ENCODE data around the gene ZNF638. TPM values are rescaled to one million over a fixed set of nuclear protein-coding genes. Genes with fewer than 3 reads are reported as not detected.

The ZNF638 gene
- total RNA-seq, 1 donor from 2014 or later, result 97.1 TPM

GRCh38 chr2:71462641-71463341, 131.2 kb downstream of the ZNF638 start:
- H3K4me1 ChIP-seq, result peaks cover 96% of the 10 kb centered on the region

DNA sequence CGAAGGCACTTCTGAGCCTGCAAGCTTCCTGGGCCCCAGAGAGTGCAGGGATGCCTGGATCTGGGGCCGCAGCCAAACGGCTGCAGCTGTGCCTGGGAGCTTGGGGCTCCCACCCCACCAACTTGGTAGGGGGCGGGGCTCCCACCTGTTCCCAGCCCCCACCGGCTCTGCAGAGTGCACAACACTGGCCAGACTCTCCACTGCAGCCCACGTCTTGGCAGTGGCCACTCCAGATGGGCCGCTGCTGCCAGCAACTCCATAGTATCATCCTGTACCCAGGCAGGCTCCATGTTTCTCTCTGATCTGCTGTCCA, 131.7 kb downstream of the ZNF638 start:
- TF ChIP-seq, protein P1, sequence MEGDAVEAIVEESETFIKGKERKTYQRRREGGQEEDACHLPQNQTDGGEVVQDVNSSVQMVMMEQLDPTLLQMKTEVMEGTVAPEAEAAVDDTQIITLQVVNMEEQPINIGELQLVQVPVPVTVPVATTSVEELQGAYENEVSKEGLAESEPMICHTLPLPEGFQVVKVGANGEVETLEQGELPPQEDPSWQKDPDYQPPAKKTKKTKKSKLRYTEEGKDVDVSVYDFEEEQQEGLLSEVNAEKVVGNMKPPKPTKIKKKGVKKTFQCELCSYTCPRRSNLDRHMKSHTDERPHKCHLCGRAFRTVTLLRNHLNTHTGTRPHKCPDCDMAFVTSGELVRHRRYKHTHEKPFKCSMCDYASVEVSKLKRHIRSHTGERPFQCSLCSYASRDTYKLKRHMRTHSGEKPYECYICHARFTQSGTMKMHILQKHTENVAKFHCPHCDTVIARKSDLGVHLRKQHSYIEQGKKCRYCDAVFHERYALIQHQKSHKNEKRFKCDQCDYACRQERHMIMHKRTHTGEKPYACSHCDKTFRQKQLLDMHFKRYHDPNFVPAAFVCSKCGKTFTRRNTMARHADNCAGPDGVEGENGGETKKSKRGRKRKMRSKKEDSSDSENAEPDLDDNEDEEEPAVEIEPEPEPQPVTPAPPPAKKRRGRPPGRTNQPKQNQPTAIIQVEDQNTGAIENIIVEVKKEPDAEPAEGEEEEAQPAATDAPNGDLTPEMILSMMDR (IDR thresholded peaks at IDR 0.05; ENCODE audit: borderline replicate concordance), result no peak
- H3K27ac ChIP-seq (replicated peaks), result no peak overlapping the region
- H3K27me3 ChIP-seq (ENCODE audit: low read depth), result no peaks in the 10 kb centered on the region
- DNase-seq, result no peak
- peaks cover 96% of the 10 kb centered on the region for H3K4me1 ChIP-seq
- H3K9me3 ChIP-seq (replicated peaks), result no peaks in the 10 kb centered on the region
- H3K4me3 ChIP-seq, result no peak overlapping the region
- intact Hi-C loops (cut with micrococcal nuclease), result loop anchor here (5.0 kb wide), 1 partner anchor 44 kb away; no protein-coding TSS in a partner anchor
- no peaks in the 10 kb centered on the region for H3K36me3 ChIP-seq

More at GRCh38 chr2:71462641-71463341, 131.2 kb downstream of the ZNF638 start:
- DNase-seq, result no peak
- intact Hi-C loops (cut with micrococcal nuclease), result loop anchor here (5.0 kb wide), 1 partner anchor 45 kb away; no protein-coding TSS in a partner anchor
- Histone ChIP-seq H3K9me3 (replicated peaks) (no peaks in the 10 kb centered on the region), H3K27me3 (ENCODE audit: low read depth) (no peaks in the 10 kb centered on the region), H3K27ac (replicated peaks) (no peak overlapping the region), H3K36me3 (no peaks in the 10 kb centered on the region), H3K4me3 (no peak overlapping the region)
- TF ChIP-seq, protein P1 (IDR thresholded peaks at IDR 0.05; ENCODE audit: borderline replicate concordance), result no peak

DNA sequence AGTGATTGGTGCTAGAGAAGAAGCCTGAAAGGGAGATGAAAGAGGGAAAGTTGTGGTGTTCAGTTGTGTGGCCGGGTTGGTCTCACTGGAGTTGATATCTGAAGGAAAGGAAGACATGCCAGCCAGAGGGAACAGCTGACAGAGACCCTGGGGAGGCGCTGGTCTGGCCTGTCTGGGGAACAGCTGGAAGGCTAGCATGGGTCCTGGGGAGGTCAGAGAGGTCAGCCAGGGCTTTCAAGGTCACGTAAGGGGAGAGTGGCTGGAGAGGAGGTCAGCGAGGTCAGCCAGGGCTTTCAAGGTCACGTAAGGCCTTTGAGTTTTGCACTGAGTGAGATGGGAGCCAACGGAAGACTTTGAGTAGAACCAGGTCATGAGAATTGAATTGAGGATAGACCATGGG, 132.8 kb downstream of the ZNF638 start:
- intact Hi-C loops (cut with micrococcal nuclease), result loop anchor here (5.0 kb wide), 1 partner anchor 43 kb away; no protein-coding TSS in a partner anchor
- Histone ChIP-seq H3K4me3 (no peak overlapping the region), H3K9me3 (replicated peaks) (no peaks in the 10 kb centered on the region), H3K27me3 (ENCODE audit: low read depth) (no peaks in the 10 kb centered on the region), H3K36me3 (no peaks in the 10 kb centered on the region), H3K27ac (replicated peaks) (no peak overlapping the region), H3K4me1 (peaks cover 96% of the 10 kb centered on the region)
- TF ChIP-seq, protein P1 (IDR thresholded peaks at IDR 0.05; ENCODE audit: borderline replicate concordance), result no peak
- no peak for DNase-seq

DNA sequence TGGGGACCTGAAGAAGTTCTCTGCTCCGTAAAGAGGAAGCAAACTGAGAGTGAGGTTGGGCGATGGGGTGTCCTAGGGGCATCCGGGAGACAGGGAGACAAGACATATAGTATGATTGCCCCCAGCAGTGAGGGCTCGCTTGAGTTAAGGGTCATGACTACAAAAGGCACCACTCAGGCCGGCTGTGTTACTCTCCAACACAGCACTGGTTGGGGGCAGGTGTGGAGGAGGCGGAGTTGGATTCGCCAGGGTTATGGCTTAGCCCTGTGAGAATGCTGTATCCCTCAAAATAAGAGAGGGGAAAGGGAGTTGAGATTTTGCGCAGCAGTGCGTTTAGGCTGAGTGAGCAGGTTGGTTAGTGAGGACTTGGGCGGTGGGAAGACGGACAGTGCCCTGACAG, 133.8 kb downstream of the ZNF638 start:
- H3K27ac ChIP-seq (replicated peaks), result no peak overlapping the region
- H3K4me3 ChIP-seq, result no peak overlapping the region
- H3K4me1 ChIP-seq, result peaks cover 96% of the 10 kb centered on the region
- DNase-seq, result no peak
- no peaks in the 10 kb centered on the region for H3K36me3 ChIP-seq
- TF ChIP-seq, protein P1 (IDR thresholded peaks at IDR 0.05; ENCODE audit: borderline replicate concordance), result no peak
- H3K9me3 ChIP-seq (replicated peaks), result no peaks in the 10 kb centered on the region
- intact Hi-C loops (cut with micrococcal nuclease), result no loop called here
- no peaks in the 10 kb centered on the region for H3K27me3 ChIP-seq (ENCODE audit: low read depth)

GRCh38 chr2:71465961-71466300, 134.3 kb downstream of the ZNF638 start:
- peak overlapping the region; percentile 85 for H3K4me3 ChIP-seq
- intact Hi-C loops (cut with micrococcal nuclease), result no loop called here
- TF ChIP-seq, protein P1 (IDR thresholded peaks at IDR 0.05; ENCODE audit: borderline replicate concordance), result no peak
- no peaks in the 10 kb centered on the region for H3K27me3 ChIP-seq (ENCODE audit: low read depth)
- no peaks in the 10 kb centered on the region for H3K9me3 ChIP-seq (replicated peaks)
- peak overlapping the region; percentile 88 for H3K27ac ChIP-seq (replicated peaks)
- H3K4me1 ChIP-seq, result peaks cover 94% of the 10 kb centered on the region
- H3K36me3 ChIP-seq, result no peaks in the 10 kb centered on the region
- no peak for DNase-seq

Data from left ventricle myocardium inferior (tissue), 1 donor.